ENCODE results near the gene SYT13. TPM values are rescaled to one million over a fixed set of nuclear protein-coding genes. Genes with fewer than 3 reads are reported as not detected.
A peak's percentile ranks its signal among the peaks of the same experiment; 100 is the strongest.
"Not testable (repeated sequence)": the region's sequence is repeated elsewhere in the genome, so short reads cannot be mapped to it uniquely, and the experiment has no call there.

SYT13 gene
- total RNA-seq, 4 donors from 2014 or later = 0.23 to 0.83 (median 0.42) TPM; not detected in 1

- H3K4me3 ChIP-seq = no peak overlapping the region
- H3K27me3 ChIP-seq = peaks cover 0 to 18% (median 0%) of the 10 kb centered on the region in 4 donors
- no peaks in the 10 kb centered on the region for H3K9me3 ChIP-seq
- no peak for DNase-seq (ENCODE audit: extremely low spot score)
- H3K36me3 ChIP-seq = no peaks in the 10 kb centered on the region
- intact Hi-C loops (cut with DNase I) = no loop called here
- peaks cover 0 to 5% (median 0%) of the 10 kb centered on the region in 4 donors for H3K4me1 ChIP-seq
- no peak overlapping the region for H3K27ac ChIP-seq (replicated peaks in 1 of 4)
- WGBS = 86% methylated on average over 9 of the region's 9 CpGs
- no peak for TF ChIP-seq POLR2AphosphoS5 (IDR thresholded peaks at IDR 0.05)
- no peak for TF ChIP-seq CTCF (IDR thresholded peaks at IDR 0.05)
- TF ChIP-seq POLR2A (IDR thresholded peaks at IDR 0.05; ENCODE audit: low read depth) = no peak
- TF ChIP-seq EP300 (IDR thresholded peaks at IDR 0.05) = no peak
Measured at GRCh38 chr11:45253640-45254039, 32.5 kb downstream of the SYT13 start.

- TF ChIP-seq CTCF (IDR thresholded peaks at IDR 0.05) (no peak), POLR2A (IDR thresholded peaks at IDR 0.05; ENCODE audit: low read depth) (no peak), POLR2AphosphoS5 (IDR thresholded peaks at IDR 0.05) (no peak), EP300 (IDR thresholded peaks at IDR 0.05) (no peak)
- H3K9me3 ChIP-seq = no peaks in the 10 kb centered on the region
- no peaks in the 10 kb centered on the region for H3K36me3 ChIP-seq
- WGBS = 72% methylated on average over 3 of the region's 3 CpGs
- no peak overlapping the region for H3K27ac ChIP-seq (replicated peaks in 1 of 4)
- intact Hi-C loops (cut with DNase I) = no loop called here
- H3K27me3 ChIP-seq = peaks cover 0 to 11% (median 0%) of the 10 kb centered on the region in 4 donors
- no peak overlapping the region for H3K4me3 ChIP-seq
- peaks cover 0 to 5% (median 0%) of the 10 kb centered on the region in 4 donors for H3K4me1 ChIP-seq
- DNase-seq (ENCODE audit: extremely low spot score) = no peak
Measured at GRCh38 chr11:45252877-45253276, 33.3 kb downstream of the SYT13 start.

GRCh38 chr11:45252134-45252856 lies 33.8 kb downstream of the SYT13 start:
- no peaks in the 10 kb centered on the region for H3K36me3 ChIP-seq
- no peak overlapping the region for H3K27ac ChIP-seq (replicated peaks in 1 of 4)
- H3K9me3 ChIP-seq = no peaks in the 10 kb centered on the region
- intact Hi-C loops (cut with DNase I) = no loop called here
- DNase-seq (ENCODE audit: extremely low spot score) = no peak
- peaks cover 0 to 5% (median 0%) of the 10 kb centered on the region in 4 donors for H3K4me1 ChIP-seq
- no peak overlapping the region for H3K4me3 ChIP-seq
- peak; percentile 23 to 57 (median 38) for TF ChIP-seq CTCF (IDR thresholded peaks at IDR 0.05)
- no peak for TF ChIP-seq POLR2AphosphoS5 (IDR thresholded peaks at IDR 0.05)
- 68% methylated on average over 20 of the region's 22 CpGs for WGBS
- peaks cover 0 to 12% (median 0%) of the 10 kb centered on the region in 4 donors for H3K27me3 ChIP-seq

GRCh38 chr11:45250035-45250718 lies 36.0 kb downstream of the SYT13 start:
- TF ChIP-seq EP300 (IDR thresholded peaks at IDR 0.05) = no peak
- no peak for TF ChIP-seq POLR2A (IDR thresholded peaks at IDR 0.05; ENCODE audit: low read depth)
- no peak for TF ChIP-seq CTCF (IDR thresholded peaks at IDR 0.05)
- TF ChIP-seq POLR2AphosphoS5 (IDR thresholded peaks at IDR 0.05) = no peak
- Histone ChIP-seq H3K4me1 (peaks cover 0 to 5% (median 0%) of the 10 kb centered on the region in 4 donors), H3K4me3 (no peak overlapping the region), H3K27ac (replicated peaks in 1 of 4) (no peak overlapping the region), H3K9me3 (no peaks in the 10 kb centered on the region), H3K36me3 (no peaks in the 10 kb centered on the region), H3K27me3 (peaks cover 0 to 12% (median 0%) of the 10 kb centered on the region in 4 donors)
- intact Hi-C loops (cut with DNase I) = no loop called here
- no peak for DNase-seq (ENCODE audit: extremely low spot score)
- 38% methylated on average over 1 of the region's 3 CpGs for WGBS

GRCh38 chr11:45249372-45249771 lies 36.8 kb downstream of the SYT13 start:
- H3K9me3 ChIP-seq; H3K36me3 ChIP-seq; intact Hi-C loops (cut with DNase I); H3K27ac ChIP-seq (replicated peaks in 1 of 4); H3K4me1 ChIP-seq; H3K4me3 ChIP-seq; DNase-seq (ENCODE audit: extremely low spot score): not testable (repeated sequence)
- peaks cover 0 to 12% (median 0%) of the 10 kb centered on the region in 4 donors for H3K27me3 ChIP-seq
- 100% methylated on average over 1 of the region's 1 CpG for WGBS

Measured in esophagus muscularis mucosa (tissue), 4 donors.